NCI-H2107 (cell line): Measurements from ENCODE around the gene BRD4.

ENCODE experiments used
- DNase-seq: peaks from one replicate; lab custom pipeline; 2025; lab: John Stamatoyannopoulos, UW

BRD4 gene

DNA sequence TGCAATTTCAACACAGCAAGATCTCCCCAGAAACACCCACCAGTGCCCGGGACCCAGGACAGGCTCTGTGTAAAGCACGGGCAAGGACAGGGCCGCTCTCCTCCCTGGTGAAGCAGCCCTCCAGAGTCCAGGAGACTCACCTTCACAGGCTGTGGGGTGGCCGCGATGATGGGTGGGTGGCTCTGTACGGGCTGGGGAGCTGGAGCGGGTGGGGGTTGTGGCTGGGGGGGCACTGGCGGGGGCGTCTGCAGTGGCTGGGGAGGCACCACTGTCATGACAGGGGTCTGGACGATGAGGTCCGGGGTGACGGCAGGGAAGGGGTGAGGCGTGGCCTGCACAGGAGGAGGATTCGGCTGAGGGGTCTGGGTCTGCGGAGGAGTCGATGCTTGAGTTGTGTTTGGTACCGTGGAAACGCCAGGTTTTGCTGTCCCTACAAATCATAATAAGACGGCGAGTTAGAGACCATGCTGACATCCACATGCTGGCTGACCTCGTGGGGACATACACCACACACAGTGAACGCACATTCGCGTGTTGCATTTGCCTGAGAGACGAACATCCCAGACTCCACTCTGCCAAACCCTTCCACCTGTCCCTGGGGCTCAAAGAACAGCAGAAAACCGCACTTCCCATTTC, 67.0 kb downstream of the BRD4 start:
- no peak for DNase-seq

- DNase-seq, result no peak
Observed at GRCh38 chr19:15264933-15265206, 67.5 kb downstream of the BRD4 start.

DNA sequence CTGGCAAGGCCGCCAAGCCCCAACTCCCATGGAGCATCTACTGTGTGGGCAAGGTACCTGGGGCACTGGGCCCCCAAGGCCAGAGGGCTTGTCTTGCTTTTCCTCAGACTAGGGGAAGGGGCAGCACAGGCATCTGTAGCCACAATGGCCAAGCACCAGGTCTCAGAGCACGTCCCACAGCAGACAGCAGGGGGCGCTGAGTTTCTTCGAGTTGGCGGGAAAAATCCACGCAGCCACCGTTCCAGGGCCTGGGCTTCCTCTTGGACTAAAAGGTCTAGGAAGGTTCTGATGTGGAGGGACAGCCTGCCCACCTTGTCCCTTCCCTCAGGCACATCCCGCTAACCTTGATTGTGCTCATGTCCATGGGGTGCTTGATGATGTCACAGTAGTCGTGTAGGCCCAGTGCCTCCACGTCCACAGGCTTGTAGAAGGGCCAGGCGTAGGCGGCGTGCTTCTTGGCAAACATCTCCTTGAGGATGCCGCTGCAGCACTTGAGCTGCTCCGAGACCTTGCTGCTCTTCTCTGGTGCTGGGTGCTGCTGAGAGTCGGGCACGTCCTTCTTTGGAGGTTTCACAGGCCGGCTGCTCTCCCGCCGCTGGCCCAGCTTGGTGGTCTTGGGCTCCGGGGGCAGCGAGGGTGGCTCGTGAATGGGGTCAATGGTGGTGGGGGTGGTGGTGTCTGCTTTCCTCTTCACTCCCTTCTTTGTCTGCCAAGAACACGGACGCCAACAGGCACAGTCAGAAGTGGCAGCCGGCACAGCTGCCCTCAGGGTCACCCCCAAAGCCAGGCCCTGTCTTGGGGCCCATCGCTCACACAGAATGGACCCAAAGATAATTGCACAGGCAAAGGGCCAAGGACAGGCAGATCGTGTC, 68.0 kb downstream of the BRD4 start:
- DNase-seq, result peak; percentile 30

- no peak for DNase-seq
Observed at GRCh38 chr19:15263361-15263985, 68.9 kb downstream of the BRD4 start.

DNA sequence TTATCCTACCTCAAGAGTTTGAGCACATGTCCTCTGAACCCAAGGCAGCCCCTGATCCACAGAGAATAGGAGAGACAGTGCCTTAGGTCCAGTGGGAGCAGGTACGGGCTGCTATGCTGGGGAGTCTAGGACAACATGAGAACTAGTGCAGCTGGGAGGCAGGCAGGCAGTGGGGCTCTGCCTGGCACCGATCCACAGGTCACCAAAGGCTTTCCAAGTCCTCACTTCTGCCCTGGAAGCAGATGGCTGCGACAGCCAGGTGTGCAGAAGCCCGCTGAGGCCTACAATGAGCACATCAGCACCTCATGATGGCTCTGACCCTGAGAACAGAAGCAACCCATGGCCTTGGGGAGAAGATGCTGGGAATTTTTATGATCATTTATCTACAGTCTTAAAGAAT, 70.3 kb downstream of the BRD4 start:
- DNase-seq, result no peak

- DNase-seq, result no peak
Observed at GRCh38 chr19:15260939-15261338, 71.4 kb downstream of the BRD4 start.

GRCh38 chr19:15259907-15260306, 72.4 kb downstream of the BRD4 start:
- no peak for DNase-seq

- no peak for DNase-seq
Observed at GRCh38 chr19:15257782-15258181, 74.6 kb downstream of the BRD4 start.

DNA sequence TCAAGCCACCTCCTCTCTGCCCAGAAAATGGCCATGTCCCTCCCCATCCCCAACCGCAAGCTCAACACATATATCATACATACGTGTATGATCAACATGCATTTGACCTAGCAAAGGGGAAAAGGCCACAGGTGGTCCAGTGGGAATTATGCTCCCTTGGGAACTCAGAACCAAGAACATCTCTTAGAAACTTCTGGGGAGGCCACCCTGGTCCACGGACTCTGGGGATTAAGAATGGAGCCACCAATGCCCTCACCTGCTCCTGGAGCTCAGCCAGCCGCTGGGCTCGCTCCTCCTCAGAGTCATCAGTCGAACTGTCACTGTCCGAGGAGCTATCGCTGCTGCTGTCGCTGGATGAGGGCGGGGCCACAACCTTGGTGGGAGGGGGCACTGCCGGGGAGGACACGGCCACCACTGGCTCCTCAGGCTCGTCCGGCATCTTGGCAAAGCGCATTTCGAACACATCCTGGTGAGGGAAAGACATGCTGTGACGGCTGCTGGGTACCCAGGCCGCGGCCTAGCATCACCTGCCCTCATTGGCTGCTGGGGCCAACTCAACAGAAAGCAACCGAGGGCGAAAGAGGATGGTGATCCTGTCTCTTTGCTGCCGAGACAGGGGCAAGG, 75.5 kb downstream of the BRD4 start:
- no peak for DNase-seq

DNA sequence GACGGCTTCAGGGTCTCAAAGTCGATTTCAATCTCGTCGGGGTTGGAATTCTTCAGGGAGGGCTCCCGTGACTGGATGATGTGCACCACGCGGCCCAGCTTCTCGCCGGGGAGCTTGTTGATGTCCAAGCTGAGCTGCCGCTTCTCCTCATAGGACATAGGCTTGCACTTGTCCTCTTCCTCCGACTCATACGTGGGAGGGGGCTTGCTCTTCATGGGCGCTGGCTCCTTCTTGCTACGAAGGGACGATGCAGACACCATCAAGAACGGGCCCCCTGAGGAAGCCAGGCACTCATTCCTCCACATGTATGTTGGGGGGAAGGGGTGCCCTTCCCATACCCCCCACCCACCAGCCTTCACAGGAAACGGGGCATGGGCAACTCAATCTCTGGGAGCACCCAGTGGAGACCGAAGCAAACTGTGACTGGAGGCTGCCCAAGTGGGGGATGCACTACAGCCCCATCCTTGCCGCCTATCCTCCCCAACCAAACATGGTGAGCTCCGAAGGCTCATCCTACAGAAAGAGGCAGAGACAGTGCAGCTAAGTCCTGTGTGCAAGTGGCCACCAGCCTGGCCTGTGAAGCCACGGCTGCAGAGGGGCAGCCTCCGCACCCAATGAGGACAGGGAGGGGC, 76.9 kb downstream of the BRD4 start:
- no peak for DNase-seq

DNA sequence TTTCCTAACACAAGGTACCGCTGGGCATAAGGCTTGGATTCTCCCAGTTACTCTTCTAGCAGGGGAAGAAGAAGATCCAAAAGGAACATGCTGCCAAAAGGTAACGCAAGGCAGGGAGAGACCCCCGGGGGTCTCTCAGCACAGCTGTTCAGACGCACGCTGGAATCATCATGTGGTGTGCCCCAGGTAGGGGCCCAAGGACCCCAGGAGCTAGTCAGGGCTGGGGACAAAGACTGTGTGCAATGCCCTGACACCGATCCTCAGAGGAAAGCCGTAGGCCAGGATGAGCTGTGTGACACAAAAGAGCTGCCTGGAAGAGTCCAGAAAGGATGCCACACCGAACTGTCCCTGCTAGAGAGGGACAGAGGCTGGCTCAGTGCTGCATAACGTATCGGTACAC, 77.8 kb downstream of the BRD4 start:
- DNase-seq, result no peak

DNA sequence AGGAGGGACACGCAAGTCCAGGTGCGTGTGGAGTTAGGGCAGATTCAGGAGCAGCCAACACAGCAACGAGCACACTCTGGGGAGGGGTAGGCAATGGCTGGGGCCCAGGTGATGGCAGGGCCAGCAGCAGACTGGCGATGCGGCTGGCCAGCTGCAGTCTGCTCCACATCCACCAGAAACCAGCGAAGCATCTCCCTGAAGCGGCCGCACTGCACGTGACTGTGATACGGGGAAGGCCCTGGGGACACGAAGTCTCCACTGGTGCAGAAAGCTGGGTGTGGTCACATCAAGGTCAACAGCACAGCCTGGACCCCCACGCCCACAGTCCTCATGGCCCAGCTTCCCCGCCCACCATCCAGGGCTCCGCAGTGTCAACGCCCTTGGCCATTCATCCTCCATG, 78.8 kb downstream of the BRD4 start:
- DNase-seq, result no peak

GRCh38 chr19:15253061-15253460, 79.3 kb downstream of the BRD4 start:
- DNase-seq, result no peak

GRCh38 chr19:15252398-15253018, 79.8 kb downstream of the BRD4 start:
- no peak for DNase-seq

- no peak for DNase-seq
Observed at GRCh38 chr19:15251749-15252397, 80.5 kb downstream of the BRD4 start.

DNA sequence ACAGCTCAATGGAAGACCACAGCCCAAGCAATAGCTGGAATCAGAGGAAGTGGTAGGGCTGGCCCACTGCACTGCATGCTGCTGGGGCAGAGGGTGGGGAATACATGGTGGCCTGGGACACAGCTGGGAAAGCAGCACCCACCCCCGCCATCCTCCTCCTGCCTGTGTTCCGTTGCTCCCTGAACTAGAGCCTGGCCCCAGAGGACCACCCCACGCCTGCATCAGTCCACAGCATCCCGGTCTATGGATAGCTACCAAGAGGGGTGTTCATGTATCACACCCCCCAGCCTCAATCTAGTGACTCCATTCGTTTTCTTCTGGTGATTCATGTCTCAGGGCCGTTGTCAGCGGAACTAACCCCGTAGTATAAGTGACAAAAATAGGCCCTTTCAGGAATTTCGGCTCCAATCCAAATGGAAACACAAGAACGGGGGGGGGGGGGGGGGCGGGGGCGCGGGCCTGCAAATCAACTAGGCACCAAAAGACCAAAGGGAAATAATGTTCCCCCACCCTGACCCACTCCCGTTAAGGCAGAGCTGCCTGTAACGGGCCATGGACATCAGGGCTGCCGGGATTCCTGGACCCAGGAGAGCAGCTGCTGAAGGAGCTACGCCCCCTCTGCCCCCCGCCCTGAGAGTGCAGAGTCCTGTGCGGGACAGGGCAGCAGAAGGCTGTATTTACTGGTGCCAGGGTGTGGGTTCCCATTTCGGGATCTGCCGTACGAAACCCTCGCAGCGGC, 81.2 kb downstream of the BRD4 start:
- no peak for DNase-seq

GRCh38 chr19:15250640-15250993, 81.7 kb downstream of the BRD4 start:
- no peak for DNase-seq

DNA sequence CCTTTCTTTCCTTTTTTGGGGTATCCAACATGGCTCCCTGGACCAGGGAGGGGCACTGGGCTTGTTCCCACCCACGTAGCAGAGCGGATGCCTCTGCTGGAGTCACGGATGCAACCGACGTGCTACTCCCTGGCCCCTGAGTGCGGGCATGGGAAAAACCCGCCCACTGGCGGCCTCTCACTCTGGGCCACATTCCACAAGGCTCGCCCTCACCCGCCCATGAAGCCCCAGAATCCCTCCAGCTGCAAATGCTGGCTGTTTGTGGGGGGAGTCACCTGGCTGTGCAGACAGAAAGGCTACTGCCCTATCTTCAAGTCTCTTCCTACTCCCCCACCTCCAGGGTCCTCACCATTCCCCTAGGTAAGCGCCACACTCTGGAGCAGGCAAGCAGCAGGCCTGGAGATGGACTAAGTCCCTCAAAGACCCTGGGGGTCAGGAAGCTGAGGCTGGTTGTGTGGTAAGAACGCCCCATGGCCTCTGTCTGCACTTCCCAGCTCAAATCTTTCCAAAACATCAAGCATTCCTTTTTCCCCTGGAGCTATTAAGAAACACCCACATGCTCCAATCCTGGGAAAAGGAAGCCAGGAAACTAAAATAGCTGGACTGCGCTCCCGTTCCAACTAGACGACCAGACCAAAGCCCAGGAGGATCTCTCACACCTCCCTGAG, 82.2 kb downstream of the BRD4 start:
- no peak for DNase-seq

- no peak for DNase-seq
Observed at GRCh38 chr19:15249528-15249874, 82.8 kb downstream of the BRD4 start.
